ENCODE results near the gene FOXC2. TPM values are rescaled to one million over a fixed set of nuclear protein-coding genes. Genes with fewer than 3 reads are reported as not detected.

Gene FOXC2
- total and polyA plus RNA-seq, 2 donors (not counting 3 experiments of a cell fraction or from before 2014, with no cell fraction given): 7.7 to 44.0 TPM

- Histone ChIP-seq H3K9me1 (replicated peaks; ENCODE audit: control insufficient read depth, extremely low read depth, insufficient read depth, low read length) (no peaks in the 10 kb centered on the region), H3K27ac (ENCODE audit: insufficient read depth, low read depth, low read length) (no peak overlapping the region), H4K20me1 (replicated peaks; ENCODE audit: control insufficient read depth, extremely low read depth, insufficient read depth, low read length) (no peaks in the 10 kb centered on the region), H3K4me2 (ENCODE audit: insufficient read depth, low read length) (no peak overlapping the region), H3K4me3 (replicated peaks in 1 of 3; ENCODE audit: insufficient read depth in 1 of 3, low read depth in 1 of 3, low read length in 3 of 3) (no peak overlapping the region), H3K79me2 (ENCODE audit: control insufficient read depth, insufficient read depth, low read length) (no peaks in the 10 kb centered on the region), H2AFZ (ENCODE audit: low read depth, low read length) (no peak overlapping the region), H3K36me3 (ENCODE audit: control insufficient read depth in 2 of 2, extremely low read depth in 1 of 2, insufficient read depth in 2 of 2, low read length in 2 of 2) (peaks cover 2 to 12% of the 10 kb centered on the region in 2 experiments), H3K4me1 (ENCODE audit: control insufficient read depth, extremely low read depth, insufficient read depth, low read length) (no peaks in the 10 kb centered on the region), H3K9ac (replicated peaks; ENCODE audit: extremely low read depth, insufficient read depth, low read length) (no peak overlapping the region), H3K27me3 (ENCODE audit: control insufficient read depth in 2 of 2, insufficient read depth in 2 of 2, low read length in 2 of 2) (no peaks in the 10 kb centered on the region), H3K9me3 (replicated peaks; ENCODE audit: control insufficient read depth, insufficient read depth, low read length) (no peaks in the 10 kb centered on the region)
- dilution Hi-C loops (cut with MboI; ENCODE audit: extremely low pct_ligation_motif_present, low sequenced_read_pairs) (no loop called here), intact Hi-C loops (cut with micrococcal nuclease) (no loop called here)
- BruUV-seq (replicated peaks): no TSS peak
- FAIRE-seq (no peak), DNase-seq (ENCODE audit: low read depth, low spot score) (no peak)
- no peak for TF ChIP-seq MAX (IDR thresholded peaks at IDR 0.05; ENCODE audit: insufficient read depth, insufficient read length)
- no peak for TF ChIP-seq MYC (IDR thresholded peaks at IDR 0.05; ENCODE audit: low read depth, low read length)
- TF ChIP-seq FOS (IDR thresholded peaks at IDR 0.05; ENCODE audit: borderline replicate concordance, insufficient read depth, low read length): no peak
- TF ChIP-seq EZH2 (IDR thresholded peaks at IDR 0.05; ENCODE audit: borderline replicate concordance, low read depth, low read length, severe bottlenecking): no peak
- no peak for TF ChIP-seq POLR2AphosphoS5 (IDR thresholded peaks at IDR 0.05; ENCODE audit: insufficient read depth, low read depth, low read length)
- TF ChIP-seq CTCF (IDR thresholded peaks at IDR 0.05; ENCODE audit: extremely low read depth in 1 of 2, insufficient read depth in 1 of 2, low read depth in 1 of 2, low read length in 2 of 2): no peak
- TF ChIP-seq JUN (IDR thresholded peaks at IDR 0.05; ENCODE audit: borderline replicate concordance, insufficient read depth, insufficient read length, low read depth): no peak
- no peak for TF ChIP-seq POLR2A (IDR thresholded peaks at IDR 0.05; ENCODE audit: low read depth, low read length)
- no peak for TF ChIP-seq GATA2 (IDR thresholded peaks at IDR 0.05; ENCODE audit: insufficient read depth, insufficient read length, low read depth, low read length)
- CTCF ChIA-PET: no interaction called here
- POLR2A ChIA-PET: no interaction called here
These were observed 19.3 kb upstream of the FOXC2 start for GRCh38 chr16:86547286-86547685.

Data from endothelial cell of umbilical vein (primary cell).